CD8-positive, alpha-beta memory T cell (primary cell): ENCODE results near the gene SPON1. TPM values are rescaled to one million over a fixed set of nuclear protein-coding genes. Genes with fewer than 3 reads are reported as not detected.

Source experiments
- CTCF ChIA-PET: fragments of 350-600 bp; sonication (Branson Sonifier 250); formaldehyde crosslinking; loops from one replicate; lab custom pipeline; 2021; ENCODE audit warnings: antibody characterized with exemption; lab: Charles Lee
- POLR2A ChIA-PET: fragments of 350-600 bp; sonication (Branson Sonifier 250); formaldehyde crosslinking; loops from one replicate; lab custom pipeline; 2021; ENCODE audit warnings: antibody characterized with exemption; lab: Charles Lee
- DNase-seq, 5 donors: peaks; one replicate each; pipeline versions ENCODE4 v3.0.0 to v3.0.0-alpha.2; 2020 to 2022; ENCODE audit warnings: mixed read lengths in 1 of 5
- H3K27ac ChIP-seq: one replicate; pipeline ENCODE4 v1.7.0; 2013; ENCODE audit warnings: low read depth, mild to moderate bottlenecking, low read length, moderate library complexity
- H3K27me3 ChIP-seq: 2 replicates; pipeline ENCODE4 v1.7.0; 2013; ENCODE audit warnings: low read length, mild to moderate bottlenecking; ENCODE audit not compliant: insufficient read depth, poor library complexity, severe bottlenecking
- H3K36me3 ChIP-seq: 2 replicates; pipeline ENCODE4 v1.7.0; 2013; ENCODE audit warnings: mild to moderate bottlenecking, low read length, moderate library complexity; ENCODE audit not compliant: insufficient read depth
- H3K4me1 ChIP-seq: 2 replicates; pipeline ENCODE4 v1.7.0; 2013; ENCODE audit warnings: mild to moderate bottlenecking, low read length, moderate library complexity; ENCODE audit not compliant: insufficient read depth
- H3K4me3 ChIP-seq: 2 replicates; pipeline ENCODE4 v1.7.0; 2013; ENCODE audit warnings: mild to moderate bottlenecking, low read length
- H3K9me3 ChIP-seq: 2 replicates; pipeline ENCODE4 v1.7.0; 2013; ENCODE audit warnings: mild to moderate bottlenecking, low read length
- H3K27ac Mint-ChIP-seq, 8 donors: one replicate each; pipeline ENCODE4 v1.8.0; 2020 to 2021; ENCODE audit warnings: mixed read lengths in 8 of 8, mild to moderate bottlenecking in 6 of 8, inconsistent platforms in 3 of 8, moderate library complexity in 3 of 8
- H3K27me3 Mint-ChIP-seq, 2 donors: one replicate each; pipeline ENCODE4 v1.8.0; 2020 to 2021; ENCODE audit warnings: mixed read lengths in 2 of 2, mild to moderate bottlenecking in 1 of 2, moderate library complexity in 1 of 2
- H3K36me3 Mint-ChIP-seq, 3 donors: one replicate each; pipeline ENCODE4 v1.8.0; 2020 to 2021; ENCODE audit warnings: mixed read lengths in 3 of 3, inconsistent platforms in 1 of 3, mild to moderate bottlenecking in 1 of 3
- H3K4me1 Mint-ChIP-seq, 3 donors: one replicate each; pipeline ENCODE4 v1.8.0; 2020 to 2021; ENCODE audit warnings: mixed read lengths in 3 of 3, inconsistent platforms in 1 of 3, mild to moderate bottlenecking in 1 of 3
- H3K4me3 Mint-ChIP-seq, 7 donors: one replicate each; pipeline ENCODE4 v1.8.0; 2020 to 2021; ENCODE audit warnings: mixed read lengths in 7 of 7, mild to moderate bottlenecking in 6 of 7, moderate library complexity in 4 of 7, inconsistent platforms in 2 of 7
- H3K9me3 Mint-ChIP-seq, 5 donors: one replicate each; pipeline ENCODE4 v1.8.0; 2020 to 2022; ENCODE audit warnings: mixed read lengths in 5 of 5, mild to moderate bottlenecking in 3 of 5, moderate library complexity in 2 of 5, inconsistent platforms in 1 of 5
- polyA plus RNA-seq: library from polyadenylated mRNA; unstranded; fragments of 300-500 nt; fragmentation: Illumina TruSeq; gene quantifications from one replicate; pipeline ENCODE4 v1.2.3, GENCODE V29; 2021
- total RNA-seq, 2 experiments: library from RNA; stranded (reverse); gene quantifications; one replicate each; pipeline ENCODE4 v1.2.3, GENCODE V29; 2021

SPON1 gene
- total and polyA plus RNA-seq, 3 experiments from 2014 or later = 0.81 to 2.0 (median 0.97) TPM

DNA sequence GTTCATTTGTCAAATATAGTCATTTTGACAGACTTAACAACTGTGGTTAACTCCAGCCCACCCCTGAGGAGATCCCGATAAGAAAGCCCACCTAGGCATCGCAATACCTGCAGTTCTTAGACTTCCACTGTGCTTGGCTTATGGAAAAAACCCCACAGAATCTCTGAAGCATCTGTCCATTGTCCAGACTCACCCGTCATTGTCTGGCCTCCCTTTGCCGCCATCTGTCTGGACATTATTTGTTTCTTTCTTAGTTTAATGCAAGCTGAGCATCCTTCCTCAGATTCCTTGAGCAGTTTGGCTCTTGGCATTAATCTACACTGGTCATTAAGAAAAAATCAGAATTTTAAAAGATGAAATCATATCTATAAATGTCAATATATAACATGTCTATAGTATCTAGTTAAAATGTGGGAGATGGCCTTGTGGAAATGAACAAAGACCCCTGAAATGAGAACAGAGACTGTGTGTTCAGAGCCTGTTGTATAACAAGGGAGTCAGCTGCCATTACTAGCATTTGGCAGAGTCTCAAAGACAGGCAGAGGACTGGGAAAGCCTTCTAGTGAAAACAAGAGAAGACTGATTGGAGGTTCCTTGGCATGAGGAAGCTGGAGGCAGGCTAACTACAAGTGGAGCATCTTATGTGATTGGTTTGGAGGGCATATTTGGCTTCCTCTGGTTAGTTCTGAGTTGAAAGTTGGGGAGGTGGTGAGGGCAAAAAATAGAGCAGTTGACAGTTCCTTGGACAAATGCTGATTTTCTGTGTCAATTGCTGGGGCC lies 80.4 kb downstream of the SPON1 start:
- ChIA-PET CTCF (no interaction called here), POLR2A (no interaction called here)
- Histone ChIP-seq H3K36me3 (no peaks in the 10 kb centered on the region), H3K27ac (no peak overlapping the region), H3K9me3 (no peaks in the 10 kb centered on the region), H3K4me1 (no peaks in the 10 kb centered on the region), H3K27me3 (no peaks in the 10 kb centered on the region), H3K4me3 (no peak overlapping the region)
- Mint-ChIP-seq H3K27me3 (peaks cover 7 to 30% of the 10 kb centered on the region in 2 donors), H3K4me1 (no peaks in the 10 kb centered on the region), H3K4me3 (no peak overlapping the region), H3K36me3 (peaks cover 0 to 3% (median 0%) of the 10 kb centered on the region in 3 donors), H3K27ac (no peak overlapping the region), H3K9me3 (no peaks in the 10 kb centered on the region)
- DNase-seq = no peak

- H3K36me3 Mint-ChIP-seq = peaks cover 0 to 3% (median 0%) of the 10 kb centered on the region in 3 donors
- Histone ChIP-seq H3K36me3 (no peaks in the 10 kb centered on the region), H3K9me3 (no peaks in the 10 kb centered on the region), H3K27me3 (no peaks in the 10 kb centered on the region), H3K4me3 (no peak overlapping the region), H3K27ac (no peak overlapping the region), H3K4me1 (no peaks in the 10 kb centered on the region)
- ChIA-PET POLR2A (no interaction called here), CTCF (no interaction called here)
- no peaks in the 10 kb centered on the region for H3K4me1 Mint-ChIP-seq
- no peaks in the 10 kb centered on the region for H3K9me3 Mint-ChIP-seq
- no peak overlapping the region for H3K4me3 Mint-ChIP-seq
- DNase-seq = no peak
- peaks cover 3 to 38% of the 10 kb centered on the region in 2 donors for H3K27me3 Mint-ChIP-seq
- no peak overlapping the region for H3K27ac Mint-ChIP-seq
Measured at GRCh38 chr11:14044916-14045315, 82.4 kb downstream of the SPON1 start.

DNA sequence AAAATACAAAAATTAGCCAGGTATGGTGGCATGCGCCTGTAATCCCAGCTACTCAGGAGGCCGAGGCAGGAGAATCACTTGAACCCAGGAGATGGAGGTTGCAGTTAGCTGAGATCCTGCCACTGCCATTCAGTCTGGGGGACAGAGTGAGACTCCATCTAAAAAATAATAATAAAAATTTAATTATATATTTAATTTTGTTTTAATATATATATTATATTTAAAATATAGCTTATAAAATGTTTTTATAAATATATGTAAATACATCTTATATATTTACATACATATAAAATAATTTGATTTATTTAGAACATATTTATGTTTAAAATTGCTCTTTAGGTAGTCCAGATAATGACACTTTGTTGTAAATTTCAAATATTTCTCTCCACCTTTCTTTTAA lies 82.9 kb downstream of the SPON1 start:
- H3K27me3 ChIP-seq = no peaks in the 10 kb centered on the region
- no peak overlapping the region for H3K27ac ChIP-seq
- Mint-ChIP-seq H3K27me3 (peaks cover 3 to 38% of the 10 kb centered on the region in 2 donors), H3K4me1 (no peaks in the 10 kb centered on the region), H3K27ac (no peak overlapping the region), H3K4me3 (no peak overlapping the region), H3K9me3 (no peaks in the 10 kb centered on the region), H3K36me3 (peaks cover 0 to 3% (median 0%) of the 10 kb centered on the region in 3 donors)
- ChIA-PET CTCF (no interaction called here), POLR2A (no interaction called here)
- DNase-seq = no peak
- H3K36me3 ChIP-seq = no peaks in the 10 kb centered on the region
- H3K4me1 ChIP-seq = no peaks in the 10 kb centered on the region
- H3K9me3 ChIP-seq = no peaks in the 10 kb centered on the region
- H3K4me3 ChIP-seq = no peak overlapping the region

- H3K4me1 Mint-ChIP-seq = peaks cover 10 to 25% (median 21%) of the 10 kb centered on the region in 3 donors
- no peaks in the 10 kb centered on the region for H3K9me3 ChIP-seq
- peaks cover 0 to 2% (median 0%) of the 10 kb centered on the region in 5 donors for H3K9me3 Mint-ChIP-seq
- H3K36me3 Mint-ChIP-seq = peaks cover 0 to 4% (median 3%) of the 10 kb centered on the region in 3 donors
- H3K4me3 ChIP-seq = no peak overlapping the region
- no peak for DNase-seq
- H3K27me3 Mint-ChIP-seq = peaks cover 8 to 13% of the 10 kb centered on the region in 2 donors
- no peaks in the 10 kb centered on the region for H3K27me3 ChIP-seq
- ChIA-PET POLR2A (no interaction called here), CTCF (interaction anchor here (0.7 kb wide), 1 partner anchor 13 kb away, joined by 3 read pairs; no protein-coding TSS in a partner anchor)
- no peaks in the 10 kb centered on the region for H3K36me3 ChIP-seq
- H3K27ac Mint-ChIP-seq = no peak overlapping the region
- no peak overlapping the region for H3K4me3 Mint-ChIP-seq
- no peak overlapping the region for H3K27ac ChIP-seq
- peaks cover 9% of the 10 kb centered on the region for H3K4me1 ChIP-seq
Measured at GRCh38 chr11:14052198-14052597, 89.7 kb downstream of the SPON1 start.

DNA sequence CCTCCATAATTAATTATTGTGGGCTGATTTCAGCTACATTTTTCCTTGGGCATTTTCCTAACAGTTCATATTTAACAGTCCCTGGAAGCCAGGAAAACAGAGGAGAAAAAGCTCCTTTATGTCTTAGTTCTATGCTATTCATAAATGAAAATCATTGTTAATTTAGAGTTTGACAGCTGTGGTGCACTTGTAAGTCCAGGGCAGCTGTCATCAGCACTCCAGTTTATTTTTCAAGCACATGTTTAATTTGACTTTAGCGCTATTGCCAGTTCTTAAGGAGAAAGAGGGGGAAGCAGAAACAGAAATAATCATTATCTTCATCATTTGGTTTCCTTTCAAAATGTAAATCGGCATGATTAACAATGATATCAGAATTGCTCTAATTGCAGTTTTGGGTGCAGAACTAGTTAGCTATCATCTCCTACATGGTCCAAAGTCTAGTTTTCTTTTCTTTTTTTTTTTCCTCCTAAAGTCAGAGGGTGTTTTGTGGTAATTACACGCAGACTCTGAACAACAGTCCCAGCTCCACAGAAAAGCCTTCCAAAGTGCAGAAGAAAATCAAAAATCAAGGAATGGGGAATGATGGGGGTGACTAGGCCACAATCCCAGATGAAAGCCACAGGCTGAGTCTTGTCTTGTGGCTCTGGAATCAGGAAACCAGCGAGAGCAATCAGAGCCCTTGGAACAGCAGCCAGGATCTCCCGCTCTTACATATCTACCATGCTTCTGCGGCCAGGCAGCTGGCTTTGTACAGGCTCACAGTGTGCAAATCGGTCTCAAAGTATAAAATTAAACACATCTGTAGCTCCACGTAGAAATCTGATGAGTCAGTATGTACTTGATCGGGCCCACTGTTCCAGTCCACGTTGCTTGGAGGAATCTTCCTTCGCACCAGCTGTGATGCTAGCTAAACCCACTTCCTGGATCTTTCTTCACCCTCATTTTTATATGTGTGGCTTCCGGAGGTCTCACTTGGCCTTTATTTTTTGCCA lies 91.9 kb downstream of the SPON1 start:
- Mint-ChIP-seq H3K27ac (peak overlapping the region in 2 of 8 donors; percentile 43 to 66), H3K9me3 (peaks cover 0 to 2% (median 0%) of the 10 kb centered on the region in 5 donors)
- CTCF ChIA-PET = no interaction called here

DNA sequence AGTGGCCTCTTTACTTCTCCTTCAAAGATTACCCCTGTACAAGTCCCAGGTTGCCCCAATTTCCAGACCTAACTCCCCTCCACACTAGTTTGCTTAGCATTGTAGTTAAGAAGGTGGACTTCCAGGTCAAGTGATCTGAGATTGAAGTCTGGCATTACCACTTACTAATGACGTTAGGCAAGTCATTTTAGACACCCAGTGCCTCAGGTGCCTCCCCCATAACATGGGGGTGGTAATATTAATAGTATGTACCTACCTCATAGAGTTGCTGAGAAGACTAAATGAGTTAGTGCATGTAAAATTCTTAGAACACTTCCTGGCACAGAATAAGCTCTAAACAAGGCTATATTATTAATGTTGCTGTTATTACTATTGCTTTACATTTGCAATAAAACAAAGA lies 93.4 kb downstream of the SPON1 start:
- POLR2A ChIA-PET = no interaction called here
- Mint-ChIP-seq H3K4me3 (no peak overlapping the region), H3K36me3 (peaks cover 0 to 4% (median 0%) of the 10 kb centered on the region in 3 donors), H3K27me3 (peaks cover 7 to 11% of the 10 kb centered on the region in 2 donors), H3K4me1 (peaks cover 10 to 25% (median 21%) of the 10 kb centered on the region in 3 donors), H3K27ac (peak overlapping the region in 1 of 8 donors; percentile 11), H3K9me3 (peaks cover 0 to 2% (median 0%) of the 10 kb centered on the region in 5 donors)
- H3K27me3 ChIP-seq = no peaks in the 10 kb centered on the region
- H3K27ac ChIP-seq = no peak overlapping the region
- DNase-seq = no peak
- H3K9me3 ChIP-seq = no peaks in the 10 kb centered on the region
- CTCF ChIA-PET = no interaction called here
- H3K4me1 ChIP-seq = peaks cover 9% of the 10 kb centered on the region
- H3K36me3 ChIP-seq = no peaks in the 10 kb centered on the region
- no peak overlapping the region for H3K4me3 ChIP-seq

More for the DNA sequence above, 91.9 kb downstream of the SPON1 start:
- POLR2A ChIA-PET = no interaction called here
- Histone ChIP-seq H3K4me3 (no peak overlapping the region), H3K36me3 (no peaks in the 10 kb centered on the region), H3K9me3 (no peaks in the 10 kb centered on the region), H3K4me1 (peaks cover 9% of the 10 kb centered on the region), H3K27ac (no peak overlapping the region), H3K27me3 (no peaks in the 10 kb centered on the region)
- H3K36me3 Mint-ChIP-seq = peaks cover 0 to 4% (median 0%) of the 10 kb centered on the region in 3 donors
- peak overlapping the region in 1 of 7 donors; percentile 44 for H3K4me3 Mint-ChIP-seq
- DNase-seq = no peak
- H3K4me1 Mint-ChIP-seq = peaks cover 10 to 25% (median 21%) of the 10 kb centered on the region in 3 donors
- peaks cover 10 to 11% of the 10 kb centered on the region in 2 donors for H3K27me3 Mint-ChIP-seq

DNA sequence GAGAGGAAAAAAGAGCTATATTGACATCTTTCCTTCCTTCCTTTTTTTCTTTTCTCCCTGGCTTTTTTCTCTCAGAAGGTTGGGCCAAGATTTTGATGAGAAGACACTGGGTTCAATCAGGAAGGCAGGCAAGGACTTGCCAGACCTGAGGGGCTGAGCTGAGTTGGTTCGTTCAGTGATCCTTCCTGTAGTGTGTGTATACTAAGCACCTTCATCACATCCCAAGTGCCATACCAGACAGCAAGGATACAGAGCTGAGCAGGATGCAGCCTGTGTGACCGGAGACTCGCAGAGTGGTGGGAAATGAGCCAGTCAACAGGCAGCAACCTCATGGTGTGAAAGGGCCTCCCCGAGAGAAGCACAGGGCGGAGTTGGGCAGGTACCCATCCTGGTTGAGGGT lies 95.5 kb downstream of the SPON1 start:
- Histone ChIP-seq H3K36me3 (no peaks in the 10 kb centered on the region), H3K4me3 (no peak overlapping the region), H3K4me1 (peaks cover 9% of the 10 kb centered on the region), H3K27ac (no peak overlapping the region), H3K27me3 (no peaks in the 10 kb centered on the region), H3K9me3 (no peaks in the 10 kb centered on the region)
- Mint-ChIP-seq H3K36me3 (peaks cover 0 to 3% (median 0%) of the 10 kb centered on the region in 3 donors), H3K27me3 (peaks cover 5 to 11% of the 10 kb centered on the region in 2 donors), H3K4me3 (no peak overlapping the region), H3K9me3 (peaks cover 0 to under 1% (median 0%) of the 10 kb centered on the region in 5 donors), H3K27ac (peak overlapping the region in 1 of 8 donors; percentile 58), H3K4me1 (peaks cover 10 to 20% (median 16%) of the 10 kb centered on the region in 3 donors)
- ChIA-PET POLR2A (no interaction called here), CTCF (no interaction called here)
- no peak for DNase-seq
